Activated naive CD4-positive, alpha-beta T cell (primary cell): ENCODE data around the gene GRIA2.
"Not testable (repeated sequence)": the region's sequence is repeated elsewhere in the genome, so short reads cannot be mapped to it uniquely, and the experiment has no call there.

Experiments used
- DNase-seq, 4 experiments: peaks; one replicate each; lab custom pipeline; 2025; lab: John Stamatoyannopoulos, UW

Gene GRIA2

GRCh38 chr4:157220371-157220881 lies at the start of gene GRIA2:
Gene GRIA2 (plus strand): TSS chr4:157220728. CDS start chr4:157221043, 315 bp downstream.
- no peak for DNase-seq

DNA sequence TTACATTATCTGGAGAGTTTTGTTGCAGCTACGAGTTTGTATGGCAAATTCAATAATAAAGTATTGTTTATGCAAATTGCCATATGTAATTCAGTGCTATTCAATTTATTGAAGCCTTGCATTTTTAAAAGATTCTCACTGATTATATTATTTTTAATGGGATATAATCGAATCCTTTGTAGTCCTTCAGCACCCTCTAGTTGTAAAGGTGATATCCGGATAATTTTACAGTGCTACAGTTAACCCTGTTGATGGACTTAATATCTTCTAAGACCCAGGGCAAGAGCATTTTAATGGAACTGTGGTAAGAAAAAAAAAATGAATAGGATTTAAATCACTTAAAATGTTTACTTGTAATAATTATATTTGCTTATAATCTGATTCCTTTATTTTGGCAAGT lies 48.5 kb upstream of the GRIA2 start:
- no peak for DNase-seq

GRCh38 chr4:157180268-157180667 lies 40.3 kb upstream of the GRIA2 start:
- DNase-seq: not testable (repeated sequence)

DNA sequence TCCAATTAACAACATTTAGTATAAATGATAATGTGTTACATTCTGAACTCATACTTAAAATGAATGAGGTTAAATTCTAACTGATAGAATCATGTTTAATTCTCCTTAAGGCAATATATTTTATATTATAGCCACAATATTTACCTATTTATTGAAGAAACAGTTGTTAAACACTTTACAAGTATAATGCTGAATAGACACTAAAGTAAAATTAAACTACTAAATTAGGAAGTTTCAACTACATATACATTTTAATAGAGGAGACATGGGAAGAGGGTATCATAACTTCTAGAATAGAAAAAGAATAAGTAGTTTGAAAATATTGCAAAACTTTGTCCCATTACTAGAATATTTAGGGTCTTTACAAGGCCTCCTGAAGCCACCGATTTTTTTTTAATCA lies 36.2 kb upstream of the GRIA2 start:
- DNase-seq: no peak

- no peak for DNase-seq
Observed at GRCh38 chr4:157185363-157185762, 35.2 kb upstream of the GRIA2 start.

- no peak for DNase-seq
Observed at GRCh38 chr4:157195374-157195773, 25.2 kb upstream of the GRIA2 start.

DNA sequence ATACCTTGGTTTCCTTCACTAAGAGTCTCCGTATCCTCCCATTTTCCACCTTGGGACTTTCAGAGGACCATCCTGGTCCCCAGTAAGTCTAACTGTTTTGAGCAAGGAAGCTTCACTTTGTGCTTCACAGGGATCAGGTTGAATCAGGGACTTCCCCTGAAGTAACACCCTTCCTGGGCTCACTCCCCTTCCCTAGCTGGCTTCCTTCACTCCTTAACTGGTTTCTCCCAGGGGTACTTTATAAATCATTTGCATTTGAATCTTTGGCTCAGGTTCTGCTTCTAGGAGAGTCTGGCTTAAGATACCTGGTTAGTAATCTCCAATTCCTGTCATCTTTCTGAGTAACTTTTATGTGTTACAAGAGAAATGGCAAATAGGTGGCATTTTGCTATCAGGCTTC lies 24.5 kb upstream of the GRIA2 start:
- no peak for DNase-seq

DNA sequence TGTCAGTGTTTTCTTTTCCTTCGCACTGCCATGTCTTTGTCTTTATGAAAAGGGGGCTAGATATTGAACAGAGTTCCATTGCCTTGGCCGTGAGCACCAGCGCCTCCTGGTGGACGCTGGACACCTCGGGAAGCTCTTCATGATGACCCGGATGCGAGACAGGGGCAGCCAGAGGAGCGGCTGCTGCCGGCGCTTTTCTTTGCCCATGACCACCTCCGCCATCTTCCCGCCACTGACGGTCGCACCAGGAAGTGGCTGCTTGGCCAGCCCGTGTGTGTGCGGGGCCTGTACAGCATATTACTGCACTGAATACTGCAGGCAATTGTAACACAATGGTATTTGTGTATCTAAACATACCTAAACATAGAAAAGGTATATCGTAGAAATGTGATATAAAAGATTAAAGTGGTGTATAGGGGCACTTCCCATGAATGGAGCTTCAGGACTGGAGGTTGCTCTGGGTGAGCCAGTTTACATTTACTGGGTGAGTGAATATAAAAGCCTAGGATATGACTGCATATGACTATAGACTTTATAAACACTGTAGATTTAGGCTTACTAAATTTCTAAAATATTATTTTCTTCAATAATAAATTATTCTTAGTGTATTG lies 15.8 kb upstream of the GRIA2 start:
- DNase-seq: no peak

GRCh38 chr4:157217708-157218107 lies 2.8 kb upstream of the GRIA2 start:
- DNase-seq: no peak

DNA sequence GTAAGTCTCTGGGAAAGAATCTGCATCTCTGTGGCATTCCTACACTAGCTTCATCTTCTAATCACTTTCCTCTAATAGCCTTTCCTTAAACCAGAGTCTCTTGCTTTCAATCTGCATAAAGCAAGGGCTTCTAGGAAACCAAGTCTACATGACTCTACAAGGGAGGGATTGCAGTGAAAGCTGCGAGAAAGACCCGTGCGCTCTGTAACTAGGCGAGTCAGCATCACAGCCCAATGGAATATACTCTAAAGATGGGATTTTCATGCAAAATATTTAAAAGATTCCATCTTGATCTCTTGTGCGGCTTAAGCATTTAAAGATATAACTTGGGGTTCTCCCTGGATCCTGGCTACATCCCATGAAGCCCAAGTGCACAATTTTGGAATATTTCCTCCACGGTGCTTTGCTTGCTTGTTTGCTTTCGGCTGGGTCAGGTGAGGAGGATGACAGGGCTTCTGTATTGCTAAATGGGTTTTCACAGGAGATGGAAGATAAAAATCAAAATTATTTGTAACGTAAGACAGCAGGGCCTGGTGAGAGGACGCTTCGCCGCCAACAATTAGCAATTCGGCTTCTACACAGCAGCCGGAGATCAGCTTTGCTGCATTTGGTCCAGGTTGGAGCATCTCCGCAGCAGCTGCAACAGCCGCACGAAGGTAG lies 687 bp upstream of the GRIA2 start:
- no peak for DNase-seq

DNA sequence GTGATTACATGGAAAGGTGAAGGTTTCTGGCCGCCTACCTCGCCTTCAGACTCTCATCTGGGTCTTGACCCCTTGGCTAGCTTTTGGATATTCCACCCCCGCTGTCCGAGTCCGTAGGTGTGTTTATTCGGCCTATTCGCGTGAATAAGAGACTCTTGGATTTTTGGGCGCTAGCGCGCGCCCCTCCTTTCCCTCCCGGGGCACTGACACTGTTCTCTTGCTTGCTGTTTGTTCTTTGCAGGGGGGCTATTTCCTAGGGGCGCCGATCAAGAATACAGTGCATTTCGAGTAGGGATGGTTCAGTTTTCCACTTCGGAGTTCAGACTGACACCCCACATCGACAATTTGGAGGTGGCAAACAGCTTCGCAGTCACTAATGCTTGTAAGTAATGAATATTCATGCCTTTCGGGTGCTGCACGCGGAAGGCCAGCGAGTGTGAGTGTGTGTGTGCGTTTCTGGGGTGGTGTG lies 932 bp downstream of the GRIA2 start:
- DNase-seq: no peak

DNA sequence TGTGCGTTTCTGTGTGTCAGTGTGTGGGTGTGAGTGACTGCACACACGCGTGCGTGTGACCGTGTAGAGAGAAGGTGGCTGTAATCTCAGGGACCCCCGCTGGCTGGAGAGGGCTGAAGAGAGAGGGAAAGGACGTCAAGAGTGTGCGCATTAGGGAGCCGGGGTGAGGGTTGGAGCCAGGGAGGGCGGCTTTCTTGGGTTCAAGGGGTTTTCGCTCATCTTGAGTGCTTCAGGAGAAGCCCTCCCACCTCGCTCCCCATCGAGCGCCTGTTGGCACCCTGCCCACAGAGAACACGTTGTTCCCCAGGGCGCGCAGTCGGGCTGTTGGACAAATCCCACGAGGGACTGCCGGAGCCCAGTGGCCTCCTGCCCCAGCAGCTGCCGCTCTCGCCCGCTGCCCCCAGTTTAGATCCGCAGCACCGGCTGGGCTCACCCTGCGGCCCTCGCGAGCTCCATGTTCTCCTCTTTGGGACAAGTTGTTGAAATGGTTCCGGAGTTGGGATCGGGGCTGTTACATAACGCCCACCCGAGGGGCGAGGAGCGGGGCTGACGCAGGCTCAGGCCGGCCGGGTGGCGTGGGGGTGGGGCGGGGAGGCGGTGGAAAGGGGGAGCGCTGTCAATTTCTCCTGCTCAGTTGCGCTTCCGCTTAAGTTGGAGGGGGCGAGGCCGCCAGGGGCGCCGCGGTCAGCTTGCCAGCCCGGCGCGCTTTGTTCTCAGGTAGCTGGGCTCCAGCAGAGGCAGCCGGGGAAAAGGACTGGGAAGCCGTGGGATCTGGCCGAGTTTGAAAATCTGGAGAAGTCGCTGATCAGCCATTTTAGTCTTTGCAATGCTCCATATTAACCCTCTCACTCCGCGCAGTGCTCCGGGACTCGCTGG lies 1.6 kb downstream of the GRIA2 start:
- DNase-seq: no peak

DNA sequence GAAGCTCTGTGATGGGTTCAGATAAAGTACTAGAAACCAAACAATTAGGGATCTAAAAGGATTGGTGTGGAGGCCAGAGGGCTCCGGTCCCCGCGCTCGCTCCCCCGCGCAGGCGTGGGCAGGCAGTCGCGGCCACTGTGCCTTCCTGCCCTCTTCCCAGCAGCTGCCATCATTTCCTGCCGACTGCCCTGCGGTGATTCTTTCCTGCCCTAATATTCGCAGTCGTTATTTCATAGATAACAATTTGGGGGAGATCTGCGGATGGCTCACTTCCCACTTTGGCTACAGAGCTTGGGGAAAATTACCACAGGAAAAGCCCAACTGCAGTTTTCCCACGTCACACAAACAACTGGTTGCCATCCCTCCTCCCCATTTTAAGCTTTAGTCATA lies 2.2 kb downstream of the GRIA2 start:
- no peak for DNase-seq

DNA sequence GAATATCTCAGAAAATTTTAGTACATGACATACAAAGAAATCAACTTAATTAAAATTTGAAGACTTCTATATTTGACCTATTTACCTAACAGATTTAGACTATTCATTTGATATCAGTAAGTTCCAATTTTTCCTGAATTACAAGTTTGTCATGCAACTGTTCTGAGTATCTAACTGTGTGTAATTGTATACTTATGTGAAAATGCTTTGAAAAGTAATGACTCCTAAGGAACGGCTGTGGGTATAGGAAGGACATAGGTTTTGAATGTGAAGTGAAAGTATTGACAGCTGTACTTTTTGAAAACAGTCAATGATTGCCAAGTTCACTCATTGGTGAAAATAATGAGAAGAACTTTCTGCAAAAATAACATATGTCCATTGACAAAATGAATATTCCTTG lies 2.9 kb downstream of the GRIA2 start:
- no peak for DNase-seq

GRCh38 chr4:157225096-157225495 lies 4.6 kb downstream of the GRIA2 start:
- no peak for DNase-seq

DNA sequence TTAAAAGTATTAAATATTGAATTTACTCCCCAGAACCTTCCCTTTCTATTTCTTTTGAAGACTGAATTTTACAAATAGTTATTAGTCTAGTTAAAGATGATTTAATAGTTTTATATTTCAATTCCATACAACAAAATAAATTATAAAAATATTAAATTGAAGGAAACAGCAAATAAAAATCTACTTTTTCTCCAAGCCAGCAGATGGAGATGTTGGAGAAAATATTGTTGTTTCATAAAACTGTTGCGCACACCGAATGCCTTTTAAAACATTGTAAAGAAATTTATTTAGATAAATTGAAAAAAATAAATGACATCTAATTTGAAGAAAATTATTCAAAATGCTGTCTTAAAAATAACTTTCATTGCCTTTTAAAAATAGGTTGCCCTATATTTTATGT lies 5.5 kb downstream of the GRIA2 start:
- no peak for DNase-seq

GRCh38 chr4:157226601-157227000 lies 6.1 kb downstream of the GRIA2 start:
- no peak for DNase-seq

GRCh38 chr4:157231525-157231924 lies 11.0 kb downstream of the GRIA2 start:
- no peak for DNase-seq

DNA sequence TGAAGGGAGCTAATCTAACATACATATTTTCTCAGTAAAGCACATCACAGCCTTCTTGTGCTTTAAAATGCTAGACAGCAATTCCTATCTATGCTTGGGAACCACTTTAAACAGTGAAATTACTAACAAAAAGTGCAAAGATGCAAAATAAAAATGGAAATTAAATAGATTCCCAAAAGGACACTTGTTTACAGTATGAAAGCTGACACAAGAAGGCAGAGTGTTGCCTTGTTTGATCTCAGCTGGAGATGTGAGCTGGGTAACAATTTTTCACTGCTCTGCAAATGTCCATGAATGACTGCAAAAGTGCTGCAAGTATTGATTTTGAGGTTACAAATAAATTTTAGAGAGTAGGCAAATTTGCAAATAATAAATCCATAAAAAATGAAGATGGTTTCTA lies 22.3 kb downstream of the GRIA2 start:
- DNase-seq: no peak

DNA sequence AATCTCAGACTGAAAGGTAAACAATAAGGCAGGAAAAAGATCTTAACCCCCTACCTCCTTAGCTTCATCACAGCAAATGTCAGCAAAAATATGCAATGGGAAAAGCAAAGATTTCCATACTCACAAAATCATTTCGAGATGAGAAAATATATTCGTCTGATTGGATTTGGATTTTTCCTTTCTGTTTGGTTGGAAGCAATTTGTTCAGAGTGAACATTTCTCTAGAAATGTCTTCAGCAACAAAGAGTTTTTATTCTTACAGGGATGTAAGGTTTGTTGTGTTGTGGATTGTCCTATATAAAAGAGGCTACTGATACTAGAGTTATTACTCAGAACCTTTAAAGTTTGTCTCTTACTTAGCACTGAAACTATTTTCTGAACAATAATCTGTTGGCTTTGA lies 23.8 kb downstream of the GRIA2 start:
- DNase-seq: no peak

DNA sequence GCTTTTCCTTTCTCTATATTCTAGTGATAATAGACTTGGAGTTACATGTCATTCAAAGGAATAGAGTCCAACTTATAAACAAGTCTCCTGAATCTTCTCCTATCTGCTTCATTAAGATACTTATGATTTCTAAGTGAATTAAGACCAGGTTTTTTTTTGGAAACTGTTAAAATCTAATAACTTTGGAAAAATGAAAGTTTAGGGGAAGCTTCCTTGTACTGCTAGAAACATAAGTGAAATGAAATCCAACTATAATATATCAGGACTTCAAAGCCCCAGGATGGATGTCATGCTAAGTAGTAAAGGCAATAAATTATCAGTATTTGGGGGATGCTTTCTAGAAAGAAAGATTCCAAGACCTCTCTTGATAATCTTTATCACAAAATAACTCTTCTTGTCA lies 24.8 kb downstream of the GRIA2 start:
- DNase-seq: no peak

DNA sequence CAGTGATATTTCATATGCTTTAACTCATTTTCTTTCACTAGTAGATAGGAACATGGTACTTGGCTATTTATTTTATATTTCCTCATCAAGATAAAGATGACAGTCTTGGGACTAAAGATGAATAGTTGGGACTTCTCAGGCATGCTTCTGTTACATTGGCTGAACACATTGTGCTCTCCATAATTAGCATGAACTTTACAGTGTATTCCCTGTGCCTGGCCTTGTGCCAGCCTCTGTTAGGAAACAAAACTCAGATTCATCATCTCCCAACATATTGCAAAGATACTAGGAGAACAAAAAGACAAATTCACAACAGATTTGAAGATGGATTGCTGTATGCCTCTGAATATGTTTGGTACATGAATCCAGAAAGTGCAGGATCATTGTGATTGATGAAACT lies 26.4 kb downstream of the GRIA2 start:
- DNase-seq: no peak

- not testable (repeated sequence) for DNase-seq
Observed at GRCh38 chr4:157258165-157258564, 37.6 kb downstream of the GRIA2 start.
